ENCODE measurements around the gene ESYT1. TPM values are rescaled to one million over a fixed set of nuclear protein-coding genes. Genes with fewer than 3 reads are reported as not detected.

The ESYT1 gene
- total and polyA plus RNA-seq, 9 of the 15 experiments (the other 6 are each of a cell fraction or from before 2014, with no cell fraction given): 132 to 420 (median 164) TPM

DNA sequence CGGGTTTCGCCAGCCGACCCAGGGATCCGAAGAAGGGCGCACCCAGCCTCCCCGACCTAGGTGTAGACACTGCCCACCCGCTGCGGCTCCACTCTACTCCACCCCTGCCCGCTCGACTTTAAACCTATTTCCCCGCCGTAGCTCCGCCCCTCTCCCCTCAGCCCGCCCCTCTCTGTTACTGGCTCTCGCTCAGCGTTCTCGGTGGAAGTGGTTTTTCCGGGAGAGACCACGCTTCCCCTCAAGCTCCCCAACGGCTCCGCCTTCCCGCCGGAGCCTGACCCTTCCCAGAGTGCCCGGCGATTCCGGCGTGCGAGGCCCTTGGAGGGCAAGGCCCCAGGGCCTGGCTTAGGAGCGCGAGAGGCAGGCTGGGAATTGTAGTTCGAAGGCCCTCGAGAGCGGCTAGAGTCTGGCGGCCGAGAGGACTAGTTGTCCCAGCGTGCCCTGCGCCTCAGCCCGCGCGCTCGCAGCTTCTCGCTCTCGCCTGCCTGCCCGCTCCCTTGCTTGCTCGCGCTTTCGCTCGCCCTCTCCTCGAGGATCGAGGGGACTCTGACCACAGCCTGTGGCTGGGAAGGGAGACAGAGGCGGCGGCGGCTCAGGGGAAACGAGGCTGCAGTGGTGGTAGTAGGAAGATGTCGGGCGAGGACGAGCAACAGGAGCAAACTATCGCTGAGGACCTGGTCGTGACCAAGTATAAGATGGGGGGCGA, 23.8 kb upstream of the ESYT1 start, which contains the start of gene PA2G4 (continued):
- TF ChIP-seq, protein P1, sequence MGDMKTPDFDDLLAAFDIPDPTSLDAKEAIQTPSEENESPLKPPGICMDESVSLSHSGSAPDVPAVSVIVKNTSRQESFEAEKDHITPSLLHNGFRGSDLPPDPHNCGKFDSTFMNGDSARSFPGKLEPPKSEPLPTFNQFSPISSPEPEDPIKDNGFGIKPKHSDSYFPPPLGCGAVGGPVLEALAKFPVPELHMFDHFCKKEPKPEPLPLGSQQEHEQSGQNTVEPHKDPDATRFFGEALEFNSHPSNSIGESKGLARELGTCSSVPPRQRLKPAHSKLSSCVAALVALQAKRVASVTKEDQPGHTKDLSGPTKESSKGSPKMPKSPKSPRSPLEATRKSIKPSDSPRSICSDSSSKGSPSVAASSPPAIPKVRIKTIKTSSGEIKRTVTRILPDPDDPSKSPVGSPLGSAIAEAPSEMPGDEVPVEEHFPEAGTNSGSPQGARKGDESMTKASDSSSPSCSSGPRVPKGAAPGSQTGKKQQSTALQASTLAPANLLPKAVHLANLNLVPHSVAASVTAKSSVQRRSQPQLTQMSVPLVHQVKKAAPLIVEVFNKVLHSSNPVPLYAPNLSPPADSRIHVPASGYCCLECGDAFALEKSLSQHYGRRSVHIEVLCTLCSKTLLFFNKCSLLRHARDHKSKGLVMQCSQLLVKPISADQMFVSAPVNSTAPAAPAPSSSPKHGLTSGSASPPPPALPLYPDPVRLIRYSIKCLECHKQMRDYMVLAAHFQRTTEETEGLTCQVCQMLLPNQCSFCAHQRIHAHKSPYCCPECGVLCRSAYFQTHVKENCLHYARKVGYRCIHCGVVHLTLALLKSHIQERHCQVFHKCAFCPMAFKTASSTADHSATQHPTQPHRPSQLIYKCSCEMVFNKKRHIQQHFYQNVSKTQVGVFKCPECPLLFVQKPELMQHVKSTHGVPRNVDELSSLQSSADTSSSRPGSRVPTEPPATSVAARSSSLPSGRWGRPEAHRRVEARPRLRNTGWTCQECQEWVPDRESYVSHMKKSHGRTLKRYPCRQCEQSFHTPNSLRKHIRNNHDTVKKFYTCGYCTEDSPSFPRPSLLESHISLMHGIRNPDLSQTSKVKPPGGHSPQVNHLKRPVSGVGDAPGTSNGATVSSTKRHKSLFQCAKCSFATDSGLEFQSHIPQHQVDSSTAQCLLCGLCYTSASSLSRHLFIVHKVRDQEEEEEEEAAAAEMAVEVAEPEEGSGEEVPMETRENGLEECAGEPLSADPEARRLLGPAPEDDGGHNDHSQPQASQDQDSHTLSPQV (IDR thresholded peaks at IDR 0.05): peak; percentile 78
- TF ChIP-seq HLTF (IDR thresholded peaks at IDR 0.05) (no peak), CEBPG (CRISPR knock-in tag; IDR thresholded peaks at IDR 0.05) (peak; percentile 29), CEBPG (tag; conservative IDR thresholded peaks at IDR 0.05 in 1 of 2, IDR thresholded peaks at IDR 0.05 in 1 of 2) (no peak), POLR2AphosphoS5 (IDR thresholded peaks at IDR 0.05; ENCODE audit: control insufficient read depth, insufficient read depth, low read depth, low read length) (peak; percentile 61), BRF1 (IDR thresholded peaks at IDR 0.05; ENCODE audit: borderline replicate concordance, extremely low read depth, insufficient read length) (no peak), SRSF1 (IDR thresholded peaks at IDR 0.05; ENCODE audit: low read depth, low read length) (no peak), ZNF77 (CRISPR knock-in tag; IDR thresholded peaks at IDR 0.05) (no peak), SPI1 (IDR thresholded peaks at IDR 0.05; ENCODE audit: borderline replicate concordance, low read depth, low read length) (peak; percentile 49; the same call in 1 of the 2 replicates), FOS (IDR thresholded peaks at IDR 0.05; ENCODE audit: extremely low read depth, insufficient read length) (no peak), RB1 (IDR thresholded peaks at IDR 0.05; ENCODE audit: low read depth) (peak; percentile 77), TCF3 (CRISPR knock-in tag; IDR thresholded peaks at IDR 0.05) (peak; percentile 24; the same call in 1 of the 2 replicates), NBN (IDR thresholded peaks at IDR 0.05; ENCODE audit: low read depth) (peak; percentile 6; the same call in 1 of the 2 replicates), BCOR (IDR thresholded peaks at IDR 0.05) (peak; percentile 31; the same call in 1 of the 2 replicates), ZNF239 (CRISPR knock-in tag; IDR thresholded peaks at IDR 0.05) (no peak)
- TF ChIP-seq, protein P2, sequence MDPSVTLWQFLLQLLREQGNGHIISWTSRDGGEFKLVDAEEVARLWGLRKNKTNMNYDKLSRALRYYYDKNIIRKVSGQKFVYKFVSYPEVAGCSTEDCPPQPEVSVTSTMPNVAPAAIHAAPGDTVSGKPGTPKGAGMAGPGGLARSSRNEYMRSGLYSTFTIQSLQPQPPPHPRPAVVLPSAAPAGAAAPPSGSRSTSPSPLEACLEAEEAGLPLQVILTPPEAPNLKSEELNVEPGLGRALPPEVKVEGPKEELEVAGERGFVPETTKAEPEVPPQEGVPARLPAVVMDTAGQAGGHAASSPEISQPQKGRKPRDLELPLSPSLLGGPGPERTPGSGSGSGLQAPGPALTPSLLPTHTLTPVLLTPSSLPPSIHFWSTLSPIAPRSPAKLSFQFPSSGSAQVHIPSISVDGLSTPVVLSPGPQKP (CRISPR knock-in tag; IDR thresholded peaks at IDR 0.05): no peak
- TF ChIP-seq, protein P3, sequence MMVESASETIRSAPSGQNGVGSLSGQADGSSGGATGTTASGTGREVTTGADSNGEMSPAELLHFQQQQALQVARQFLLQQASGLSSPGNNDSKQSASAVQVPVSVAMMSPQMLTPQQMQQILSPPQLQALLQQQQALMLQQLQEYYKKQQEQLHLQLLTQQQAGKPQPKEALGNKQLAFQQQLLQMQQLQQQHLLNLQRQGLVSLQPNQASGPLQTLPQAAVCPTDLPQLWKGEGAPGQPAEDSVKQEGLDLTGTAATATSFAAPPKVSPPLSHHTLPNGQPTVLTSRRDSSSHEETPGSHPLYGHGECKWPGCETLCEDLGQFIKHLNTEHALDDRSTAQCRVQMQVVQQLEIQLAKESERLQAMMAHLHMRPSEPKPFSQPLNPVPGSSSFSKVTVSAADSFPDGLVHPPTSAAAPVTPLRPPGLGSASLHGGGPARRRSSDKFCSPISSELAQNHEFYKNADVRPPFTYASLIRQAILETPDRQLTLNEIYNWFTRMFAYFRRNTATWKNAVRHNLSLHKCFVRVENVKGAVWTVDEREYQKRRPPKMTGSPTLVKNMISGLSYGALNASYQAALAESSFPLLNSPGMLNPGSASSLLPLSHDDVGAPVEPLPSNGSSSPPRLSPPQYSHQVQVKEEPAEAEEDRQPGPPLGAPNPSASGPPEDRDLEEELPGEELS (CRISPR knock-in tag; IDR thresholded peaks at IDR 0.05; ENCODE audit: borderline replicate concordance): no peak; the same call in 1 of the 2 replicates
- TF ChIP-seq, protein P4, sequence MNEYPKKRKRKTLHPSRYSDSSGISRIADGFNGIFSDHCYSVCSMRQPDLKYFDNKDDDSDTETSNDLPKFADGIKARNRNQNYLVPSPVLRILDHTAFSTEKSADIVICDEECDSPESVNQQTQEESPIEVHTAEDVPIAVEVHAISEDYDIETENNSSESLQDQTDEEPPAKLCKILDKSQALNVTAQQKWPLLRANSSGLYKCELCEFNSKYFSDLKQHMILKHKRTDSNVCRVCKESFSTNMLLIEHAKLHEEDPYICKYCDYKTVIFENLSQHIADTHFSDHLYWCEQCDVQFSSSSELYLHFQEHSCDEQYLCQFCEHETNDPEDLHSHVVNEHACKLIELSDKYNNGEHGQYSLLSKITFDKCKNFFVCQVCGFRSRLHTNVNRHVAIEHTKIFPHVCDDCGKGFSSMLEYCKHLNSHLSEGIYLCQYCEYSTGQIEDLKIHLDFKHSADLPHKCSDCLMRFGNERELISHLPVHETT (CRISPR knock-in tag; conservative IDR thresholded peaks at IDR 0.05 in 1 of 2, IDR thresholded peaks at IDR 0.05 in 1 of 2): peak in 1 of 2 experiments; percentile 90; a peak in 2 of 4 replicates

Data from K562 (cell line).